ENCODE measurements around the gene CEL.

GRCh38 chr9:133098871-133099270, 37.1 kb downstream of the CEL start:
- TF ChIP-seq YY1 (IDR thresholded peaks at IDR 0.05; ENCODE audit: insufficient read depth, insufficient read length) = no peak
- TF ChIP-seq SUZ12 (IDR thresholded peaks at IDR 0.05; ENCODE audit: extremely low read depth, insufficient read depth, insufficient read length) = no peak
